OCI-LY3 (cell line): ENCODE results near the gene RAD51B.

Experiments
- EZH2phosphoT487 ChIP-seq: fragments of 200-600 bp; shearing (Covaris generic); IDR thresholded peaks from 2 replicates; pipeline ENCODE4 v1.6.1; 2018; ENCODE audit warnings: antibody characterized with exemption, mixed run types, low read depth
- TF ChIP-seq, protein P1 (sequence below): fragments of 200-600, 300-600 bp; sonication (generic); IDR thresholded peaks from 2 replicates; pipeline ENCODE4 v1.5.1; 2014; ENCODE audit warnings: antibody characterized with exemption, low read length, low read depth

DNA sequence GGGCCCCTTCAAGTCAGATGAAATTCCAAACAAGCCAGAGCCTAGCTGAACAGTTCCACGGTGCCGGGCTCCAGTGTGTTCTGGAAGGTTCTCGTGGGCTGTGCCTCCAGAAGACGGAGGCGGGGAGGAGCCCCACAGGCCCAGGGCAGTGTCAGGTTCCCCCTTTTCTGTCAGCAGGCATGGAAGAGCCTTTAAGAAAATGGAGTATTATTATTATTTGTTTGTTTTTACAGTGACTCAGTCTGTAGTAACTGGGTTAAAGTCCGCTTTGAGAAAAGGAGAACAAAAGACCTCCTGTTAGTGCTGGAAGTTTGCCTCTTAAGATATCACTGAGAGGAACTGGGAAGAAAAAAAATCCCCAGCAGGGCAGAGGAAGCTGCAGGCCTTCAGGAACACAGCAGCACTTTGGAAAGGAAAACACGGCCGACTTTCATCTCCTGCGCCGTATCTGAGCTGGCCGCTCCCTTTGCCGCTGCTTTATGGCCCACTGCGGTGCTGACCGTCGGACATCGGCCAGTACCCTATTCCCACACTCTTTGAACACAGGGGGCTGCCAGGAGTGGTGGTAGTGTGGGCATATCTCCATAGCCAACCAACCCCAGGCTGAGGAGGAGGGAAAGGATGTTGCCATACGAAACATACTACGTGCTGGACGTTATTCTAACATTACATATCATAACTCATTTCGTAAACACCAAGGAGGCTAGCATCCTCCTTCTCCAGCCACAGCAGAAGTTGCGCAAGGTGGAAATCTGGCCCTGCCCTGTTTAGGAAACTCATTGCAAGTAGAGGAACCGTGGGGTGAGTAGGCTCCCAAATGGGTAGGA, 779.3 kb downstream of the RAD51B start:
- TF ChIP-seq, protein P1, sequence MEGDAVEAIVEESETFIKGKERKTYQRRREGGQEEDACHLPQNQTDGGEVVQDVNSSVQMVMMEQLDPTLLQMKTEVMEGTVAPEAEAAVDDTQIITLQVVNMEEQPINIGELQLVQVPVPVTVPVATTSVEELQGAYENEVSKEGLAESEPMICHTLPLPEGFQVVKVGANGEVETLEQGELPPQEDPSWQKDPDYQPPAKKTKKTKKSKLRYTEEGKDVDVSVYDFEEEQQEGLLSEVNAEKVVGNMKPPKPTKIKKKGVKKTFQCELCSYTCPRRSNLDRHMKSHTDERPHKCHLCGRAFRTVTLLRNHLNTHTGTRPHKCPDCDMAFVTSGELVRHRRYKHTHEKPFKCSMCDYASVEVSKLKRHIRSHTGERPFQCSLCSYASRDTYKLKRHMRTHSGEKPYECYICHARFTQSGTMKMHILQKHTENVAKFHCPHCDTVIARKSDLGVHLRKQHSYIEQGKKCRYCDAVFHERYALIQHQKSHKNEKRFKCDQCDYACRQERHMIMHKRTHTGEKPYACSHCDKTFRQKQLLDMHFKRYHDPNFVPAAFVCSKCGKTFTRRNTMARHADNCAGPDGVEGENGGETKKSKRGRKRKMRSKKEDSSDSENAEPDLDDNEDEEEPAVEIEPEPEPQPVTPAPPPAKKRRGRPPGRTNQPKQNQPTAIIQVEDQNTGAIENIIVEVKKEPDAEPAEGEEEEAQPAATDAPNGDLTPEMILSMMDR: no peak
- no peak for TF ChIP-seq EZH2phosphoT487
